HFF-Myc (cell line): ENCODE results near the gene ST7.

Experiments used
- DNase-seq: peaks from one replicate; pipeline ENCODE4 v3.0.0-alpha.2; 2011; ENCODE audit warnings: low read depth; ENCODE audit errors: extremely low read depth
- H3K4me3 ChIP-seq: replicated peaks from 2 replicates; pipeline ENCODE4 v1.5.1; 2011; ENCODE audit warnings: low read depth, mild to moderate bottlenecking, control low read depth, low read length
- TF ChIP-seq, protein P1 (sequence below): IDR thresholded peaks from 2 replicates; pipeline ENCODE4 v1.5.1; 2012; ENCODE audit warnings: mild to moderate bottlenecking, low read depth, low read length, control low read depth; ENCODE audit errors: missing control alignments

Gene ST7

DNA sequence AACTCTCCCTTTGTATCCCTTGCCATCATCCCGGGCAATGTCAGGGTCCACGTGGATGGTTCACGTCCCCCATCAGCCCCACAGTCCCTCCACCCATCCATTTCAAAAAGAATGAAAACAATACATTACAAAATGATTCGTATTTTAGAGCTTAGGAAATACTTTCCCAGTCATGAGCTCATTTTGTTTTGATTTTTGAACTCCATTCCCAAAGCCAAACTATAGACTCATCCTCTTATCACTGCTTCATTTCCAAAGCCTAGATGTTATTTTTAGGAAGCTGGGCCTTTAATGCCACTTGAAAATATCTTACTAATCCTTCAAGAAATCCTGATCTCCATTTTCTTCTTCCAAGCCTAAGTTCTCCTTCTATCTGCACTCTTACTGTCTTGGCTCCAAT is 297.5 kb downstream of the ST7 start:
- DNase-seq, result no peak

DNA sequence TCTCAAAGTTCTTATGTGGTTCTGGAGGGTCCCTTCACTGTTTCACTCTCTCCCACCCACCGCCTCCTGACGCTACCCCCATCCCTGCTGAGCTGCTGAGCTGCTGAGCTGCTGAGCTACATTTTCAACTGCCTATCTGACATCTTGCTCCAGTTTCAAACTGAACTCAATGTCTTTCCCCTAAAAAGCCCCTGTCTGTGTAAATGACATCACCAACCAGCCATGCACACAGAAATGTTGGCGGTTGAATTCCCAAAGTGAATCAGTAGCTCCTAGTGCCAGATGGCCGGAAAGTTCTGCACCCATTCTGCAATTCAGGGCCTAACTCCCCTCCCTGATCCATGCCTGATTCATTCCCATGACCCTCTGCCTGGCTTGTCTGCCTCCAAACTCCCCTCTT is 298.4 kb downstream of the ST7 start:
- TF ChIP-seq, protein P1, sequence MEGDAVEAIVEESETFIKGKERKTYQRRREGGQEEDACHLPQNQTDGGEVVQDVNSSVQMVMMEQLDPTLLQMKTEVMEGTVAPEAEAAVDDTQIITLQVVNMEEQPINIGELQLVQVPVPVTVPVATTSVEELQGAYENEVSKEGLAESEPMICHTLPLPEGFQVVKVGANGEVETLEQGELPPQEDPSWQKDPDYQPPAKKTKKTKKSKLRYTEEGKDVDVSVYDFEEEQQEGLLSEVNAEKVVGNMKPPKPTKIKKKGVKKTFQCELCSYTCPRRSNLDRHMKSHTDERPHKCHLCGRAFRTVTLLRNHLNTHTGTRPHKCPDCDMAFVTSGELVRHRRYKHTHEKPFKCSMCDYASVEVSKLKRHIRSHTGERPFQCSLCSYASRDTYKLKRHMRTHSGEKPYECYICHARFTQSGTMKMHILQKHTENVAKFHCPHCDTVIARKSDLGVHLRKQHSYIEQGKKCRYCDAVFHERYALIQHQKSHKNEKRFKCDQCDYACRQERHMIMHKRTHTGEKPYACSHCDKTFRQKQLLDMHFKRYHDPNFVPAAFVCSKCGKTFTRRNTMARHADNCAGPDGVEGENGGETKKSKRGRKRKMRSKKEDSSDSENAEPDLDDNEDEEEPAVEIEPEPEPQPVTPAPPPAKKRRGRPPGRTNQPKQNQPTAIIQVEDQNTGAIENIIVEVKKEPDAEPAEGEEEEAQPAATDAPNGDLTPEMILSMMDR, result no peak
- no peak overlapping the region for H3K4me3 ChIP-seq
- DNase-seq, result no peak

More for the DNA sequence above, 297.5 kb downstream of the ST7 start:
- H3K4me3 ChIP-seq, result no peak overlapping the region
- TF ChIP-seq, protein P1, result no peak

DNA sequence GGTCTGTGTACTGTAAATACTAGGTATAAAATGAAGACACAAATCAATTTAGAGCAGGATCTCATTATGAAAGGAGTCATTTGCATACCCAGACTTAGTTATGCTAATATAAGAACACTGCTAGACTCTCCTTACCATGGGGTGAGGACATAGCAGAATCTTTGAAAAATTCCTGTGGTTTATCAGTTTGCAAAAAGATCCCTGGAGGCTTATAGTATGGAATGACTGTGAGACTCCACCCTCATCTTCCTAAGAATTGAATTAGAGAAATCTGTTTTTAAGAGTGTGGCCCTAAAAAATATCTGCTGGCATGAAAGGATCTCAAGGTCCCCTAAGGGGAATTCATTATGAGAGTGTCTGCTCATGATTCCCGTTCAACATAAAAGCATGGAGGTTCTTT is 306.3 kb downstream of the ST7 start:
- TF ChIP-seq, protein P1, result no peak
- peak; percentile 11 for DNase-seq
- H3K4me3 ChIP-seq, result no peak overlapping the region

DNA sequence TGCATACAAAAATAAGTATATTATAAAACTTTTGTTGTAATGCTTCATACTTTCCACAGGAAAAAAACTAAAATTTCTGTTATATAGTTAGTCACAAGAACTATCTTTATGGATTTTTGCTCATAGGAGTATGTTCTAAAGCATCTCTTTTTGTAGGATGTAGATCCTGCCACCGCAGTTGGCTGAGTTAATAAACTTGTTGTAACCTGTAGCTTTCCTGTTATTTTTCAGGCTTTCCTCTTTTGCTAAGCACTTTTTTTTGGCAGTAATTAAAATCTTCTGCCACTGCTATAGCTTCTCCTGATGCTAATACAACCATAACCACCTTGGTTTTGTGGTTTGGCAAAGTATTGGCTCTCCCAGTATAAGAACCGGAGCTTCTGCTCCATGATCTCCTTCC is 309.2 kb downstream of the ST7 start:
- no peak for DNase-seq
- TF ChIP-seq, protein P1, result no peak
- H3K4me3 ChIP-seq, result no peak overlapping the region

DNA sequence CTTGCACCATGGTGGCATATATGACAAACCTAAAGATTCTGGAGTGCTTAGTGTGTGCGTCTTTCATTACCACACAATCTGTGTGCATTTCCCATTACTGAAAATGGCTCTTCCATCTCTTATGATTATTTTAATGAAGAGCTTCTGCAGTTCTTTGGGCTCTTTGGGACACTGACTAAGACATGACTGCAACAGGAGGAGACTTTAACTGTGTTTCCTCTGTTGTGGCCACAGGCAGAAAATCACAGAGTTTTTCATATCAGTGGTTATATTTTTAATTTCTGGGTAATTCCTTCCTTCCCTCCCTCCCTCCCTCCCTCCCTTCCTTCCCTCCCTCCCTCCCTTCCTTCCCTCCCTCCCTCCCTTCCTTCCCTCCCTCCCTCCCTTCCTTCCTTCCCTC is 311.4 kb downstream of the ST7 start:
- no peak for DNase-seq
- TF ChIP-seq, protein P1, result no peak

DNA sequence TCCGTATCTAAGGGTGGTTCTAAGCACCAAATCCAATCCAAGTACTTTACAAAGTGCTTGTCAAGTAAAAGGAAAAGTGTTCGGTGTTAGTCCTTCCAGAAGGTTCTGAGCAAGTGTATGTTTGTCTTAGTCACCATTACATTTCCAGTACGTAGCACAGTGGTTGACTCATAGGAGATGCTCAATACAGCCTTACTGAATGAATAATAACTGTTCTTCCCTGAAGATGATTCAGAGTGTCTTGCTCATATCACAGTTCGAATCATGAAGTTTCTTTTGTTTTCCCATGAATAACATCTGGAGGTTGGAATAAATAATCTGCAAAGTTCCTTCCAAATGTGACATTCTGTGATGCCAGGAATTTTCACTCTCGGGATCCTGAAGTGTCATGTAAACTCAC is 316.1 kb downstream of the ST7 start:
- no peak overlapping the region for H3K4me3 ChIP-seq
- TF ChIP-seq, protein P1, result no peak
- peak; percentile 79 for DNase-seq

More for the DNA sequence above, 311.4 kb downstream of the ST7 start:
- no peak overlapping the region for H3K4me3 ChIP-seq

DNA sequence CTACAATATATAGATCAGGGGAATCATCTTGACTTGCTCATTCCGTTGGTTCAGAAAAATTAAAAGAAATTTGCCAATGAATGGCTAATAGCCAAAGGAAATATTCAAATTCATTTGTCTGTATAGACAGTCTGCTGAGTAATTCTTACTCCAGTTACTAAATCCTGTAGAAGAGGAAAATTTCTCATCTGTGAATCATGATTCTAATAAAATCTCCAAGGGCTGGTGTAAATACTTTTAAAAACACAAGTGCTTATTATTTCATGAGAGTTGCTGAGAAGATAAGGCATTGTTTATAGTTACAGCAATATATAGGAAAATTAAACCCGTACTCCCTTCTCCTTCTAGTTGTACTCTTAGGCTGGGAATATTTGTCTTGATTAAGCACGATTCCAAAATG is 316.6 kb downstream of the ST7 start:
- TF ChIP-seq, protein P1, result no peak
- DNase-seq, result no peak
- H3K4me3 ChIP-seq, result no peak overlapping the region
